DMS114 treated with DMSO at 0.1 percent for 48 hours (cell line): ENCODE measurements around the gene FBXL19.
A peak's percentile ranks its signal among the peaks of the same experiment; 100 is the strongest.
"Not testable (repeated sequence)": the region's sequence is repeated elsewhere in the genome, so short reads cannot be mapped to it uniquely, and the experiment has no call there.

Experiments used
- DNase-seq: peaks from one replicate; lab custom pipeline; 2025; ENCODE audit not compliant: unreplicated experiment; lab: John Stamatoyannopoulos, UW

Gene FBXL19

DNA sequence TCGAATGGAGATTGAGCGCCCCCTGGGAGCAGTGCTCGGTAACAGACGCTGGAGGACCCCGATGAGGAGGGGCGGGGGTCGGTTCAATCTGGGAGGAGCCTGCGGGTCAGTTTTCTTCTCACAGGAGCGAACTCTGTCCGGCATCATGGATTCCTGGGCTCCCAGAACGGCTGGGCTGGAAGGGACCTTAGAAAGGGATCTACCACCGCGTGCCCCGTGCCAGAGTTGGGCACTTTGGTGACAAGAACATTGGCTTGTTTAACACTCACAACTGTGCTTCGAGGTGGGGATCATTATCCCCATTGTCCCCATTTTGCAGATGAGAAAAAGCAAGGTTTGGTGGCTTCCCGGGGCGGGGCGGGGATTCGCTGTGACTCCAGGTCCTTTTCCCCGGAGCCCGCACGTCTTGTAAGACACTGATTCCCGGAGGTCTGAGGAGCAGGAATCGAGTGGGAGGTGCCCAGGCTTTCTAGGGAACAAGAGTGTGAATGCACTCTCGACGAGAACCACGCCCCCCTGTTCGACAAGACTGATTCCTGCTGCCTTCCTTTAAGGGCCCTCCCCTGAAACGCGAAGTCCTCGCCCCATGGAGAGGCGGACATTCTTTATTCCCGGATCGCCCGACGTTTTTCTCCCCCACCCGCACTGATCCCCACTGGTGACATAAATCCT is 1.5 kb upstream of the FBXL19 start:
- peak; percentile 93 for DNase-seq

DNA sequence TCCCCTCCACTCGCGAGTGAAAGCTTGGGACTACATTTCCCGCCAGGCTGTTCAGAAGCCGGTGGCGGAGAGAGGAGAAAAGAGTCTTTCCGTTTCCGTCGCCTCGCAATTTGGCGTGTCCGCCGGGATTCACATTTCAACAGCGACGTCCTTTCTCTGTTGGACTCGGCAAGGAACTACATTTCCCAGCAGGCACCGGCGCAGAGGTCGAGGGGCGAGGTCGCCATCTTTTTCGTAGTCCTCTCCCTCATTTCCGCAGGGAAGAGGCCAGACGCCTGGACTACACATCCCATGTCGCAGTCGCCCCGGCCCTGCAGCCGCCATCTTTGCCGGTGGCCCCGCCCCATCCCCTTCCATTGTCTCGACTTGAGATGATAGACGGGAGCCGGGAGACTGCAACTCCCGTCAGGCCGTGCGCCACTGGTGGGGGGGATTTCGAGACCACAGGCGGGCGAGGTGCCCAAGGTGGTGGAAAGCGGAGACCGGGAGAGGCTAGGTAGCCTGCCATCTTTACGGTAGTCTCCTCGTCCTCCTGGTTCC is 882 bp upstream of the FBXL19 start:
- peak; percentile 99 for DNase-seq

DNA sequence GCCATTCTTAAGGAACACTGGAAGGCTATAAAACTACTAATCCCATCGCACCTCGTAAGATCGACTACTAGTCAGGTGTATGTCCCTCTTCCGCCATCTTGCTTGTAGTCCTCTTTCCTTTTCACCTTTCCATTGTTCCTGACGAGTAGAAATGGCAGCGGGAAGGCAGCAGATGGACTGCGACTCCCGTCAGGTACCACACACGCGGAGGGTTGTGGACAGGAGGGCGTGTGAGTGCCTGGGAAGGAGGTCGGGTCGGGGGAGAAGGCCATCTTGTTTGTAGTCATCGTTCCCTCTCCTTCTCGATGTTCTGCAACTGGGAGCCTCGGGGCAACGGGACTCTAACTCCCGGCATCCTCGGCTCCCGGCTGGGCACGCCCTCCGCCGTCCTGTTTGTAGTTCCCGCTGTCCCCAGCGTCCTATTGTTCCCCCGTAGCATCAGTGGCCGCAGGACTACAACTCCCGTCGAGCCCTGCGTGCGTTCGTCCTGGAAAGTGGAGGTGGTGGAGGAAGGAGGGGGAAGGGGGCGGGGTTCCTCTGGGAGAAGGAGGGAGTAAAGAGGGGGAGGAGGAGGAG is 324 bp upstream of the FBXL19 start:
- DNase-seq = peak; percentile 98

- DNase-seq = no peak
These were observed 922 bp downstream of the FBXL19 start for GRCh38 chr16:30924076-30924912.

GRCh38 chr16:30924913-30925631 is 1.7 kb downstream of the FBXL19 start:
- DNase-seq = no peak

- DNase-seq = no peak
These were observed 2.2 kb downstream of the FBXL19 start for GRCh38 chr16:30925632-30925987.

GRCh38 chr16:30925995-30926811 is 2.8 kb downstream of the FBXL19 start:
- DNase-seq = no peak

GRCh38 chr16:30926937-30927788 is 3.8 kb downstream of the FBXL19 start:
- DNase-seq = no peak

DNA sequence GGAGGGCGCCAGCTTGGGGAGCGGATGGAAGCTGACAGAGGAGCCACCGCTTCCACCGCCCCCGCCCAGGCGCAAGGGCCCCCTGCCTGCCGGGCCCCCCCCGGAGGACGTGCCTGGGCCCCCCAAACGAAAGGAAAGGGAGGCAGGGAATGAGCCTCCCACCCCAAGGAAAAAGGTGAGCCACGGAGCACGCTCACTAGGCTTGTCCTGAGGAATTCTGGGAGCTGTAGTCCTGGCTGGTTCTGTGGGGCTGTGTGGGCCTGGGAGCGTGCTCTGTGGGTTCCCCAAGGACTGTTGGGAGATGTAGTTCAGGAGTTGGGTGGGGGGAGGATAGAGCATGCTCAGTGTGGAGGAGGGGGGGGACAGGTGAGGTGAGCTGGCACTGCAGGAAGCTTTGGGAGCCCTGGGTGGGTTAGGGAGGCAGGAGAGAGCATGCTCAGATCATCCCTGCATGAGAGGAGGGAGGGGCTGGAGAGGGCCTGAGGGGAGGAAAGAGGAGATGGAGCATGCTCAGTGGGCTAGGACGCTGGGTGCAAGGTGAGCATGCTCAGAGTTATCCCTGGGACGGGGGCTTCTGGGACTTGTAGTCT is 4.5 kb downstream of the FBXL19 start:
- peak; percentile 71 for DNase-seq

- DNase-seq = no peak
These were observed 5.0 kb downstream of the FBXL19 start for GRCh38 chr16:30928390-30928789.

- no peak for DNase-seq
These were observed 5.8 kb downstream of the FBXL19 start for GRCh38 chr16:30929167-30929566.

- no peak for DNase-seq
These were observed 6.8 kb downstream of the FBXL19 start for GRCh38 chr16:30930160-30930571.

DNA sequence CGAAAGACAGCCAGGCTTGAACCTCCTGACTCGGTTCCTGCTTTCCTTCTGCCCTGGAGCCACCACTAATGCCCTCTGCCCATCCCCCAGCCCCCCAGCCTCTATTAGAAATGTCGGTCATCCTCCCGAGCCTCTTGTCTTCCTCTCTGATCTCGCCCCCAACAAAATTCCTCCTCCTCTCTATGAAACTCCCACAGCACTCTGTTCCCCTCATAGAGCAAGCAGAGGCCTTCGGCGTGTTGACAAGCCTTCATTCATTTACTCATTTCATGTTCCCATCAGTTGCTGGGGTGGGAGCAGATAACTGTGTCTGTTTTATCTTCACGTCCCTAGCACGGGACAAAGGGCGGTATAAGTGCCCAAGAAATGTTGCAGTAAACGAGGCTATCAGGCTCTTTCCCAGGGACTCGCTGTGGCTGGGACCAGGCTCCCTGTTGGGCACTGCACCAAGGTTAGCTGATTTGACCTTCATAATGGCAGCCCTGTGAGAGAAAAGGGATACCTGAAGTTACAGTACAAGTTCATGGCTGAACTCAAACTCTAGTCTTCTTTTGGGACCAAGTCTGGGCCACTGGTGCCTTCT is 7.8 kb downstream of the FBXL19 start:
- no peak for DNase-seq

- peak; percentile 17 for DNase-seq
These were observed 11.6 kb downstream of the FBXL19 start for GRCh38 chr16:30934827-30935557.

- DNase-seq = no peak
These were observed 14.3 kb downstream of the FBXL19 start for GRCh38 chr16:30937692-30938091.

DNA sequence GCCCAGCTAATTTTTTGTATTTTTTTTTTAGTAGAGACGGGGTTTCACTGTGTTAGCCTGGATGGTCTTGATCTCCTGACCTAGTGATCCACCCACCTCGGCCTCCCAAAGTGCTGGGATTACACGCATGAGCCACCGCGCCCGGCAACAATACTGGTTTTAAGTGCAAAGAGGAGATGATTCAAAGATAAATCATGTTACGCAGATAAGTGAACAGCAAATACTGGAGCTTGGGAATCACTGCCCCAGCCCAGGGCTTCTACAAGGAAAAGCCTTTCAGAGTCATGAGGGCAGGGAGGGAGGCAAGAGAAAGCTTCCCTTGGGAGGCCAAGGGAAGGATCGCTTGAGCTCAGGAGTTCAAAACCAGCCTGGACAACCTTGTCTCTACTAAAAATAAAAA is 16.2 kb downstream of the FBXL19 start:
- not testable (repeated sequence) for DNase-seq

DNA sequence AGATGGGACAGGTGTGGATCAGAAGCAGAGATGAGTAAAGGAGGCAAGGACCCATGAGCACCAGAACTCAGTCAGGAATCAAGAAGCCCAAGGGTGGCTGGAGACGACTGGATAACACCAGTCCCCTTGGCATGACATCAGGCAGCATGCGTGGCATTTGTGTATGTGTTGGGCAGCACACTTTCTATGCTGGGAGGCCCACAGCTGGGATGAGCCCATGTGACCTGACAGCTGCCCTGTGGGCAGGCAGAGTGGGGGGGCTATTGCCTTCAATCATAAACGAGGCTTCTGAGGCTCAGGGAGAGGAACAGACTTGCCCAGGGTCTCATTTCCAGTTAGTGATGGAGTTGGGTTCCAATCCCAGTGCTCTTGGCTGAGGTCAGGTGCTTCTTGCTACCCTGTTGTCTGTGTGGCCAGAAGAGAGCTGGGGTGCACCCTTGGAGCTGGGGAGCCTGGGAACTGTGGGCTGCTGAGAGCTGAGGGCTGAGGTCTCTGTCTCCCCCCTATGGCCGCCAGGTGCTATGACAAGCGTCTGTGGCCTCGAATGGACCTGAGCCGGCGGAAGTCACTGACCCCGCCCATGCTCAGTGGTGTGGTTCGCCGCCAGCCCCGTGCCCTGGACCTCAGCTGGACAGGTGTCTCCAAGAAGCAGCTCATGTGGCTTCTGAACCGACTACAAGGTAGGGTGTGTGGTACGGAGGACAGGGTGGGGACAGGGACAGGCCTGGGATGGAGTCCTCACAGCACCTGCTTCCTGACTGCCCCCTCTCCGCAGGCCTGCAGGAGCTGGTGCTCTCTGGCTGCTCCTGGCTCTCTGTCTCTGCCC is 18.4 kb downstream of the FBXL19 start:
- peak; percentile 15 for DNase-seq
